Coronary artery (tissue), 2 donors: Measurements from ENCODE around the gene ME3.

ENCODE experiments used
- DNase-seq: peaks from one replicate; pipeline ENCODE4 v3.0.0-alpha.2; 2017; ENCODE audit warnings: low spot score
- H3K27ac ChIP-seq, 2 donors: fragments of 200-600 bp; sonication (generic); one replicate each; pipeline ENCODE4 v1.5.1; 2016 to 2019
- H3K4me3 ChIP-seq: fragments of 200-600 bp; sonication (generic); 2 replicates; pipeline ENCODE4 v1.5.1; 2016; ENCODE audit warnings: mild to moderate bottlenecking, moderate library complexity
- TF ChIP-seq, protein P1 (sequence below): fragments of 200-600 bp; sonication (generic); IDR thresholded peaks from one replicate; pipeline ENCODE4 v1.5.1; 2019; ENCODE audit warnings: antibody characterized with exemption

The ME3 gene

DNA sequence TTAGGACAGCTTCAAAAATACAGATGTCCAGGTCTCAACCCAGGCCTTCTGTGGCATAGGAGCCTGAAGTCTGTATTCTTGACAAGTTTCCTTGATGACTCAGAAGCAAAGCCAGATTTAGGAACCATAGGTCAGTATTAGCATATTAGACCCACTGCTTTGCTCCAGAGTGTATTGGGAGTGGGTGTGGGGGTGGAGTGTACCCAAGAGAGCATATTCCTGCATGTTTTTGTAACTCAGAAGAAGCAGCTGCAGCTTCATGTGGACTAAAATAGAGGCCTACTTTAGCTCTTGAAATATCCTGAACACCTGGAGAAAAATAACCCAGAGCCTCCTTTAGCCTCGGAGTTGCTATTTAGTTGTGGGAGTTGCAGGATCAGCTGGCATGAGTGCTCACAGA is 191.0 kb downstream of the ME3 start:
- peak; percentile 31 for DNase-seq
- H3K27ac ChIP-seq = no peak overlapping the region
- TF ChIP-seq, protein P1, sequence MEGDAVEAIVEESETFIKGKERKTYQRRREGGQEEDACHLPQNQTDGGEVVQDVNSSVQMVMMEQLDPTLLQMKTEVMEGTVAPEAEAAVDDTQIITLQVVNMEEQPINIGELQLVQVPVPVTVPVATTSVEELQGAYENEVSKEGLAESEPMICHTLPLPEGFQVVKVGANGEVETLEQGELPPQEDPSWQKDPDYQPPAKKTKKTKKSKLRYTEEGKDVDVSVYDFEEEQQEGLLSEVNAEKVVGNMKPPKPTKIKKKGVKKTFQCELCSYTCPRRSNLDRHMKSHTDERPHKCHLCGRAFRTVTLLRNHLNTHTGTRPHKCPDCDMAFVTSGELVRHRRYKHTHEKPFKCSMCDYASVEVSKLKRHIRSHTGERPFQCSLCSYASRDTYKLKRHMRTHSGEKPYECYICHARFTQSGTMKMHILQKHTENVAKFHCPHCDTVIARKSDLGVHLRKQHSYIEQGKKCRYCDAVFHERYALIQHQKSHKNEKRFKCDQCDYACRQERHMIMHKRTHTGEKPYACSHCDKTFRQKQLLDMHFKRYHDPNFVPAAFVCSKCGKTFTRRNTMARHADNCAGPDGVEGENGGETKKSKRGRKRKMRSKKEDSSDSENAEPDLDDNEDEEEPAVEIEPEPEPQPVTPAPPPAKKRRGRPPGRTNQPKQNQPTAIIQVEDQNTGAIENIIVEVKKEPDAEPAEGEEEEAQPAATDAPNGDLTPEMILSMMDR = no peak
- H3K4me3 ChIP-seq = no peak overlapping the region

DNA sequence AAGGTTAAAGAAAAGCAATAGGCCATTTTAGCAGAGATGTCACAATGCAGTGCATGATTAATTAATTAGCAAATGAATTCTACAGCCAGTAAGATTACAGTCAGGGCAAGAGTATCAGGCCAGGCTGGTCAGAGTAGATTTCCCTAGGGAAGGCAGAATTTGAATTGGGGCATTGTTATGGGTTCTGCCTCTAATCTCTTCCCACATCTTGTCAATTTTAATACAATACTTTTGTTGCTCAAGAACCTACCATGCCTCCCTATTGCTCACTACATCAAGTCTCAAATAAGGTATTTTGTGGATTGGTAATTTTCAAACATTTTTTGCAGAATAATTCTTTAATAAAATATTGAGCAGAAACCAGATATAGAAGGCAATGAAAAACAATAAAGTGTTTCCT is 194.1 kb downstream of the ME3 start:
- TF ChIP-seq, protein P1 = no peak
- no peak overlapping the region for H3K4me3 ChIP-seq
- H3K27ac ChIP-seq = peak overlapping the region in 1 of 2 donors; percentile 46
- DNase-seq = no peak

DNA sequence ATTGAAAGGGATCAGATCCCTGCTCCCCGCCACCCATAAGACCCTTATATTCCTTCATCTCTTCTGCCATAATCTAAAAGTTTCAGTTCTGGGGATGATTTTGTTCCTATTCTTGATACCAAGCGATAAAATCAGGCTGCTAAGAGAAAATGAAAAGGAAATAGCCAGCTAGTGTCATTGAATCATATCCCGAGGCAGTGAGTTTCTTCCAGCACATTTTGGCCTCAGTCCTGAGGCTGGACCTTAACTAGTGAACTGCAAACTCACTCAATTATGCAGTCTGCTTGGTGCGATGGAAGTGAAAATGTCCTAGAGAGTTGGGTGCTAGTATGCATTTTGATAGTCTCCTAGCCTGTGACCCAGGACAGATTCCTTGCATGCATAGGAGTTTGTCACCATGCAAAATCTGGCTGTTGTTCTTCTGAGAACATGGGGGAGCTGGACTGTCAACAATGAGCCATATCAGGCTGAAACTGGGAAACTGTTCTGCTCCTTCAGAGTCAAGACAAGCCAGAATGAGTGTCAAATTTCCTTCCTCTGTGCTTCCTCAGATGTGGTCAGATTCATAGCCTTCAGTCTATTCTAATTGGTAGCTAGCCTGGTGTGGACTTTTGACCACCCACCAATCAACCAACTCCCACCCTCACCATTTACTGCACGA is 194.8 kb downstream of the ME3 start:
- TF ChIP-seq, protein P1 = no peak
- no peak overlapping the region for H3K4me3 ChIP-seq
- H3K27ac ChIP-seq = peak overlapping the region; percentile 46 to 82
- DNase-seq = peak; percentile 56

DNA sequence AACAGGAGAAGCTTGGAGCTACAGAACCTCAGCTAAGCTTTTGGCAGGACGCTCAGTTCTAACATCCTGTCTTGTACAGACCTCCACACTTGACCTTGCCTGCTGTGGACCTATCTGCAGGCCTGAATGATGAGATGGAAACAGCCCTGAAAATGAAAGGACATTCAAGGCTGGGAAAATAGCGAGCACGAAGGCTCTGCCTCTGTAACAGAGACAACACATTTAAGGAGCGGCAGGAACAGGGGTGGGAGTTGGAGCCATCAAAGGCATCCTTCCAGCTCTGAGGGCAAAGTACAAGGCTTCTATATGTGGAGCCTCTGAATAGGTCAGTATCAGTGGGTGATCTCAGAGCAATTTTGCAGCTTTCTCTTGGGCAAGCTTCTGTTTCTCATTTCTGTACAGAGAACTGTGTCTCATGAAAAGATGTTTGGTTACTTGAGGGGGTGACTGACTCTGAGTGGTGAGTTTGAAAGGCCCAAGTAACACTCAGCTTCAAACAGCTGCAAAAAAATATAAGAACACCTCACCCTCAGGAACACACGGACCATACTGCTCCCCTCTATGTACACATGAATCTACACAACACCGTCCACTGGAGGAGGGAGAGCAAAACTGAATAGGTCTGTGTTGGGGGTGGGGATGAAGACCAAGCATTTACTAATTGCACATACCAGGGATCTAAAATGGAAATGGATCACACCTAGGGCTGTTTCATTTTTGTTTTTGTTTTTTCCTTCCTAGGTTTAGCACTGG is 196.1 kb downstream of the ME3 start:
- H3K27ac ChIP-seq = peak overlapping the region; percentile 39 to 82
- no peak for DNase-seq
- TF ChIP-seq, protein P1 = no peak
- peak overlapping the region; percentile 22 for H3K4me3 ChIP-seq

DNA sequence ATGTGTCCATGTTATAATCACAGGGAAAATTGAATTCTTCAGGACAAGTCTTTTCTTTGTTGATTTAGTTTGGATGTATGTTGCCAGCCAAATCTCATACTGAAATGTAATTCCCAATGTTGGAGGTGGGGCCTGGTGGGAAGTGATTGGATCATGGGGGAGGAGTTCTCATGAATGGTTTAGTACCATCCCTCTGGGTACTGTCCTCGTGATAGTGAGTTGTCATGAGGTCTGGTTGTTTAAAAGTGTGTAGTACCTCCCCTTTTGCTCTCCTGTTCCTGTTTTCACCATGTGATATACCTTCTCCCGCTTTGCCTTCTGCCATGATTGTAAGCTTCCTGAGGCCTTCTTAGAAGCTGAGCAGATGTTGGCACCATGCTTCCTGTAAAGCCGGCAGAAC is 197.4 kb downstream of the ME3 start:
- Histone ChIP-seq H3K27ac (peak overlapping the region; percentile 39 to 74), H3K4me3 (no peak overlapping the region)
- peak; percentile 31 for DNase-seq
- TF ChIP-seq, protein P1 = no peak

DNA sequence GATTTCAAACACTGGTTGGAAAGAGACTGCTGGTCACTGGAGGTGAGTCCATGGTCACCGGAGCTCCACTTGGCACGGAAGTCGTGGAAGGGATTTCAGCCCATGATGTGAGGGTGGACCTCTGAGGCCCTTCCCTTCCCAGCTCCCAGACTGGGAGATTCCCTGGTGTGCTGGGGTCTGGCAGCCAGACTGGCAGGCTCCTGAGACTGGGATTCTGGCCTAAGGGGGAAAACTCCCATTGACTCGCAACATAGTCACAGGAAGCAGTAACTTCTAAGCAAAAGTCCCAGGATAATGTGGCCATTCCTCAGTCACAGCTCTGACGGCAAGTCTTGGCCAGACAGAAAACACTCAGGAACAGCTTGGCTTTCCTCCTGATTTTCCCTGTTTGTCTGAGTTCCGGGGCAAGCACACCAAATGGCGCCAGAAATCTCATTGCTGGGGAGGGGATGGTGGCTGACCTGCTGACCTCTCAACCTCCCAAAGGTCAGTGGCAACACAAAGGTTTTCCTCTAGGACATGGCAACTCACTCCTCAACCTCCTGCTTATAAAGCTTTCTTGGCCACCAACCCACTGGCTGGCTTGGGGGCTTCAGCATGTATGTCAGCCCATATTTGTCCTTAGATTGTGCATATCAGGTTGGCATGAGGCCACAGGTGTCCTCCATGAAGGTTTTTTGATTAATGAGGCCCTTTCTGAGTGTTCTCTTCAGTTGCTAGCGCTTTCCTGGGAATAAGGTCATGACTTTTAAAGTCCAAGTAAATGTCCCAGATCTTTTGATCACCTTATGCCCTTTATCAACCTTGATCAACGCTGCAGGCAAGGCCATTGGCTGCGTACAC is 198.2 kb downstream of the ME3 start:
- peak overlapping the region; percentile 71 to 74 for H3K27ac ChIP-seq
- peak; percentile 40 for DNase-seq
- TF ChIP-seq, protein P1 = no peak

More for the DNA sequence above, 198.2 kb downstream of the ME3 start:
- no peak overlapping the region for H3K4me3 ChIP-seq
